ENCODE measurements around the gene MYO7B. TPM values are rescaled to one million over a fixed set of nuclear protein-coding genes. Genes with fewer than 3 reads are reported as not detected.

Gene MYO7B
- total RNA-seq, 1 donor: 0.18 TPM

DNA sequence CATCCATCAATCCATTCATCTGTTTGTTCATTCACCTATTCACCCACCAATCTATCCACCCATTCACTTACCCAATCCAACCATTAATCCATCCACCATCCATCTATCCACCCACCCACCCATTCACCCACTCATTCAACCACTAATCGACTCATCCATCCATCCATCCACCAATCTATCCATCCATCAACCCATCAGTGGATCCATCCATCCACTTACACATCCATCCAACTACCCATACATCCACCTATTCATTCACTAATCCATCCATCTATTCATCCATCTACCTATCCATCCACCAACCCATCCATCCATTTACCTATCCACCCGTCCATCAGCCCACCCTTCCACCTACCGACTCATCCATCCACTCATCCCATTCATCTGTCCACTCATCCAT is 11.3 kb downstream of the MYO7B start:
- no peak overlapping the region for H3K4me3 ChIP-seq (ENCODE audit: low read depth, low read length)
- DNase-seq (ENCODE audit: low read depth): no peak
- TF ChIP-seq, protein P1, sequence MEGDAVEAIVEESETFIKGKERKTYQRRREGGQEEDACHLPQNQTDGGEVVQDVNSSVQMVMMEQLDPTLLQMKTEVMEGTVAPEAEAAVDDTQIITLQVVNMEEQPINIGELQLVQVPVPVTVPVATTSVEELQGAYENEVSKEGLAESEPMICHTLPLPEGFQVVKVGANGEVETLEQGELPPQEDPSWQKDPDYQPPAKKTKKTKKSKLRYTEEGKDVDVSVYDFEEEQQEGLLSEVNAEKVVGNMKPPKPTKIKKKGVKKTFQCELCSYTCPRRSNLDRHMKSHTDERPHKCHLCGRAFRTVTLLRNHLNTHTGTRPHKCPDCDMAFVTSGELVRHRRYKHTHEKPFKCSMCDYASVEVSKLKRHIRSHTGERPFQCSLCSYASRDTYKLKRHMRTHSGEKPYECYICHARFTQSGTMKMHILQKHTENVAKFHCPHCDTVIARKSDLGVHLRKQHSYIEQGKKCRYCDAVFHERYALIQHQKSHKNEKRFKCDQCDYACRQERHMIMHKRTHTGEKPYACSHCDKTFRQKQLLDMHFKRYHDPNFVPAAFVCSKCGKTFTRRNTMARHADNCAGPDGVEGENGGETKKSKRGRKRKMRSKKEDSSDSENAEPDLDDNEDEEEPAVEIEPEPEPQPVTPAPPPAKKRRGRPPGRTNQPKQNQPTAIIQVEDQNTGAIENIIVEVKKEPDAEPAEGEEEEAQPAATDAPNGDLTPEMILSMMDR (IDR thresholded peaks at IDR 0.05; ENCODE audit: insufficient read depth, low read length): no peak

DNA sequence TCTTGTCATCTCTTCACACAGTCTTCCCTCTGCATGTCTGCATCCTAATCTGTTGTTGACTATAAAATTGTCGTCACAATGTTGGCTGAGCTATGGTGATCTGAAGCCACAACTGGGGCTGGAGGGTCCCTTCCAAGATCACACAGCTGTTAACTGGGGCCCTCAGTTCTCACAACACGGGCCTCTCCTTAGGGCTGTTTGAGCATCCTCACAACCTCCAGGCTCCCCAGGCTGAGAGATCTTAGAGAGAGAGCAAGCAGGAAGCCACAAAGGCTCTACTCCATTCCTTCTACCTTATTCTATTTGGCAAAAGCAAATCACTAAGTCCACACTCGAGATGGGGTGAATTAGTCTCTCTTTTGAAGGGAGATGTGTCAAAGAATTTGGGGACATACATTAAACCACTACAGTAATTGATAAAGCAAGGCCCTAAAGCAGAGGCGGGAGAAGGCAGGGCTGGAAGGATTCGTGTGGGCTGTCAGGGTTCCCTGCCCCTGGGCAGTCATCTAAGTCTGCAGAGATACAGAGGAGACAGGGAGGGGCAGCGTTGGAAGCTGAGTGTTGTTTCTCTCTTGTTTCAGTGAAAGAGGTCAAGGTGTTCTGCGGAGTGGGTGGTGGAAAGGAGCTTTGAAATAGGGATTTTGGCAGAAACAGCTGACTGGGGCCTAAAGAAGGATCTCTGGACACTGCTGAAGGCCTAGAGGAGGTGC is 15.9 kb downstream of the MYO7B start:
- no peak overlapping the region for H3K4me3 ChIP-seq (ENCODE audit: low read depth, low read length)
- no peak for DNase-seq (ENCODE audit: low read depth)
- TF ChIP-seq, protein P1 (IDR thresholded peaks at IDR 0.05; ENCODE audit: insufficient read depth, low read length): no peak

DNA sequence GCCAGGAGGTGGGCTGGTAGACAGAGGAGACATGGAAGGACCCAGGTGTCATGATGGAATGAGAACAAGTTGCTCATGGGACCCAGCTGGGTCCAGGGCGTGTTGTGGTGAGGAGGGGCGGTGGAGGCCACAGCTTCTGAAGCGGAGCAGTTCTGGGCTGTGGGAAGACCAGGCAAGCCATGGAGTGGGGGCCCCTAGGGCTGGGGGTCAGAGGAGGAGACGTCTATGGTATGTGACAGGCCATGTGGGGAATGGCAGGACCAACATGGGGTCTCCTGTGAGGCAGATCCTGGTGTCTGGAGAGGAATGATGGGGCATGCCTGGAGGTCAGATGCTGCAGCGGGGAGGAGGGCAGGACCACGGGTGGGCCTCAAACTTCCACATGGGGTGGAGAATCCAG is 16.9 kb downstream of the MYO7B start:
- TF ChIP-seq, protein P1 (IDR thresholded peaks at IDR 0.05; ENCODE audit: insufficient read depth, low read length): no peak
- no peak for DNase-seq (ENCODE audit: low read depth)
- no peak overlapping the region for H3K4me3 ChIP-seq (ENCODE audit: low read depth, low read length)

DNA sequence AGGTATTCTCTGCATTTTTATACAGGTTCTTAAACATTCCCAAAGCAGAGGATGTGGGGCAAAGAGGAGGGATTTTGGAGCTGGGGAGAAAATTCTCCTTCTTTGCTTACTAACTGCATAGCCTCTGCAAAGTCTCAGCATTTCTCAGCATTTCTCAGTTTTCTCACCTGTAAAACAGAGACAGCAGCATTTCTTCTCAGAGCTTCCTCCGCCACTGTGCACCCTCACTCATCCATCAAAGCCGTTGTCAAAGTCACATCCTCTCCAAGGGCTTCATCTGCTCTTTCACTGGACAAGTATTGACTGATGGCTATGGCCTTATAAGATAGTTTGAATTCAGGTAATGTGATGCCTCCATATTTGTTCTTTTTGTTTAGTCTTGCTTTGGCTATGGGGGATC is 17.4 kb downstream of the MYO7B start:
- no peak for DNase-seq (ENCODE audit: low read depth)
- TF ChIP-seq, protein P1 (IDR thresholded peaks at IDR 0.05; ENCODE audit: insufficient read depth, low read length): no peak
- H3K4me3 ChIP-seq (ENCODE audit: low read depth, low read length): no peak overlapping the region

- DNase-seq (ENCODE audit: low read depth): no peak
- TF ChIP-seq, protein P1 (IDR thresholded peaks at IDR 0.05; ENCODE audit: insufficient read depth, low read length): no peak
- no peak overlapping the region for H3K4me3 ChIP-seq (ENCODE audit: low read depth, low read length)
Observed at GRCh38 chr2:127558911-127559310, 23.4 kb downstream of the MYO7B start.

DNA sequence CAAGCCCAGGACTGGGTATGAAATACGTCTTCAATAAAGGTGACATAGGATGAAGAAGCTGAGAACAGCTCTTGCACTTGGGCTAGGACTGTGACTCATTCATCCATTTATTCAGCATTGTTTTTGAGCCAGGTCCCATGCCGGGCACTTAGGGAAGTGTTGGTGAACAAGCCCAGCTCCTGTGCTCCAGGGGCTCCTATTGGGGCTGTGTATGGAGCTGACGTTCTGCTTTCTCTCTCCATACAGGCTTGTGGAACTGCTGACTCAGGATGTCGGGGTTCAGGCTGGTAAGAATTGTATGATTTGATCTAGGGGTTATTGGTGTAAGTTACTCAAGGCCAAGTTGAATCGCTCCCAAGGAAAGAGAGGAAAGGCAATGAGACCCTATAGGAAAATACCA is 24.0 kb downstream of the MYO7B start:
- no peak overlapping the region for H3K4me3 ChIP-seq (ENCODE audit: low read depth, low read length)
- TF ChIP-seq, protein P1 (IDR thresholded peaks at IDR 0.05; ENCODE audit: insufficient read depth, low read length): no peak
- no peak for DNase-seq (ENCODE audit: low read depth)
